Uterus (tissue), 4 donors: Measurements from ENCODE around the gene SLC39A11. TPM values are rescaled to one million over a fixed set of nuclear protein-coding genes. Genes with fewer than 3 reads are reported as not detected.

ENCODE experiments used
- DNase-seq, 2 donors: peaks; one replicate each; pipeline ENCODE4 v3.0.0-alpha.2; 2019 to 2020
- H3K27ac ChIP-seq, 2 donors: fragments of 200-600 bp; sonication (generic); 1 replicate in 1 of 2; 2 replicates in 1 of 2; pipeline ENCODE4 v1.5.1; 2016 to 2018
- H3K27me3 ChIP-seq, 2 donors: fragments of 200-600 bp; sonication (generic); one replicate each; pipeline ENCODE4 v1.5.1; 2018 to 2019; ENCODE audit warnings: control low read depth in 1 of 2
- H3K36me3 ChIP-seq, 2 donors: fragments of 200-600 bp; sonication (generic); one replicate each; pipeline ENCODE4 v1.5.1; 2019; ENCODE audit warnings: control low read depth in 1 of 2
- H3K4me1 ChIP-seq, 2 donors: fragments of 200-600 bp; sonication (generic); one replicate each; pipeline ENCODE4 v1.5.1; 2018 to 2019; ENCODE audit warnings: control low read depth in 1 of 2
- H3K4me3 ChIP-seq, 2 donors: fragments of 200-600 bp; sonication (generic); 1 replicate in 1 of 2; 2 replicates in 1 of 2; pipeline ENCODE4 v1.5.1; 2018 to 2019; ENCODE audit warnings: mild to moderate bottlenecking in 1 of 2
- H3K9me3 ChIP-seq, 2 donors: fragments of 200-600 bp; sonication (generic); one replicate each; pipeline ENCODE4 v1.5.1; 2019; ENCODE audit warnings: control low read depth in 1 of 2
- POLR2A ChIP-seq, 2 donors: fragments of 450-650 bp; IDR thresholded peaks; one replicate each; pipeline ENCODE4 v1.6.1; 2016; ENCODE audit warnings: antibody characterized with exemption in 2 of 2, mild to moderate bottlenecking in 1 of 2, moderate library complexity in 1 of 2
- intact Hi-C: fragments of 100-400 bp; cut with DNase I; formaldehyde crosslinking; loops from one replicate; pipeline ENCODE4 v1.15.1; 2023; ENCODE audit warnings: low total_unique reads
- total RNA-seq, 4 donors: library from RNA; depleted of rRNA in 3 of 4; stranded (reverse); fragments of >200 nt in 3 of 4; gene quantifications; one replicate each; pipeline versions ENCODE4 v1.1.0 to v1.2.4, GENCODE V29; 2014 to 2023
- TF ChIP-seq, protein P1 (sequence below), 4 experiments: fragments of 200-600 bp in 2 of 4; fragments of 450-650 bp in 2 of 4; sonication (generic) in 2 of 4; IDR thresholded peaks; one replicate each; pipeline ENCODE4 v1.5.1; 2016 to 2019; ENCODE audit warnings: antibody characterized with exemption in 4 of 4, mild to moderate bottlenecking in 2 of 4, moderate library complexity in 1 of 4
- donor health status: DM: yes; HTN: yes; CAD: no.

Gene SLC39A11
- total RNA-seq, 4 donors from 2014 or later = 5.4 to 56.2 (median 21.0) TPM

DNA sequence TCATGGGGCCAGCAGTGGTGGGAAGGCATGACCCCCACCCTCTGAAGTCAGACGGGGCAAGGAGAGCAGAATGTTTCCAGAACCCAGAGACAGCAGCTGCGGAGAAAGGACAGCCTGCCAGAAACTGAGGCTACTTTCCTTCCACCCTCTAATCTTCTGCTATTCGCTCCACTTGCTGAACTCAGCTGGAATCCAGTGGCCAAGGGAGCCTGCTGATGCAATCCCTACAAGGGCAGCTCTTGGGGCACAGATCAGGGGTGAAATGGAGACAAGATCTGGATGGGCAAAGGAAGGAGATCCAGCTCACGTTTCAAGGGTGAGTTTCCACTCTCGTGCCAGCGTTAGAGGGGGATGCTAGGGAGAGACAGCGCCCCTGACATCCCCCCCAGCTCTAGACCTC lies 479.1 kb downstream of the SLC39A11 start:
- no peak overlapping the region for H3K27ac ChIP-seq

DNA sequence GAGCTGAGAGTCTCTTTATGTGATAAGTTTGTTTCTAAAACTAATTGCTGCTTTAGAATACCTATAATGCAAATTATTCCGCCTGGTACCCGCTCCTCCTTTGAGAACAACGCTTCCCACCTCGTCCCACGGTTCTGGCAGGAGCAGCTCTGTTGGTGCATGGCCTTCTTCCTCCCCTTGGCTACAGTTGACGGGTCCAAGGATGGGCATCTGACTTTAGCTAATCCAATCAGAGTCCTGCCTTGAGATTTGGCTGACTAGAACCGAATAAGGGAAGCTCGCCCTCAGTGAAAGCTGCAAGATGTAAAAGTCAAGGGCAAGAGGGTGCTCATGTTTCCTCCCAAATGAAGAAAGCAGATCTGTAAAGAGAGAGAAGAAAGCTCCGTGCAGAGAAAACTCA lies 481.3 kb downstream of the SLC39A11 start:
- intact Hi-C loops = no loop called here
- H3K27ac ChIP-seq = no peak overlapping the region
- TF ChIP-seq POLR2A (IDR thresholded peaks at IDR 0.05) = no peak
- TF ChIP-seq, protein P1, sequence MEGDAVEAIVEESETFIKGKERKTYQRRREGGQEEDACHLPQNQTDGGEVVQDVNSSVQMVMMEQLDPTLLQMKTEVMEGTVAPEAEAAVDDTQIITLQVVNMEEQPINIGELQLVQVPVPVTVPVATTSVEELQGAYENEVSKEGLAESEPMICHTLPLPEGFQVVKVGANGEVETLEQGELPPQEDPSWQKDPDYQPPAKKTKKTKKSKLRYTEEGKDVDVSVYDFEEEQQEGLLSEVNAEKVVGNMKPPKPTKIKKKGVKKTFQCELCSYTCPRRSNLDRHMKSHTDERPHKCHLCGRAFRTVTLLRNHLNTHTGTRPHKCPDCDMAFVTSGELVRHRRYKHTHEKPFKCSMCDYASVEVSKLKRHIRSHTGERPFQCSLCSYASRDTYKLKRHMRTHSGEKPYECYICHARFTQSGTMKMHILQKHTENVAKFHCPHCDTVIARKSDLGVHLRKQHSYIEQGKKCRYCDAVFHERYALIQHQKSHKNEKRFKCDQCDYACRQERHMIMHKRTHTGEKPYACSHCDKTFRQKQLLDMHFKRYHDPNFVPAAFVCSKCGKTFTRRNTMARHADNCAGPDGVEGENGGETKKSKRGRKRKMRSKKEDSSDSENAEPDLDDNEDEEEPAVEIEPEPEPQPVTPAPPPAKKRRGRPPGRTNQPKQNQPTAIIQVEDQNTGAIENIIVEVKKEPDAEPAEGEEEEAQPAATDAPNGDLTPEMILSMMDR (IDR thresholded peaks at IDR 0.05) = no peak
- no peaks in the 10 kb centered on the region for H3K4me1 ChIP-seq
- no peaks in the 10 kb centered on the region for H3K36me3 ChIP-seq
- no peak for DNase-seq
- H3K9me3 ChIP-seq = no peaks in the 10 kb centered on the region
- H3K27me3 ChIP-seq = no peaks in the 10 kb centered on the region
- H3K4me3 ChIP-seq = no peak overlapping the region

More for the DNA sequence above, 479.1 kb downstream of the SLC39A11 start:
- Histone ChIP-seq H3K4me3 (no peak overlapping the region), H3K9me3 (no peaks in the 10 kb centered on the region), H3K36me3 (no peaks in the 10 kb centered on the region), H3K4me1 (no peaks in the 10 kb centered on the region), H3K27me3 (no peaks in the 10 kb centered on the region)
- no peak for DNase-seq
- intact Hi-C loops = no loop called here
- TF ChIP-seq, protein P1 (IDR thresholded peaks at IDR 0.05) = no peak
- no peak for TF ChIP-seq POLR2A (IDR thresholded peaks at IDR 0.05)

DNA sequence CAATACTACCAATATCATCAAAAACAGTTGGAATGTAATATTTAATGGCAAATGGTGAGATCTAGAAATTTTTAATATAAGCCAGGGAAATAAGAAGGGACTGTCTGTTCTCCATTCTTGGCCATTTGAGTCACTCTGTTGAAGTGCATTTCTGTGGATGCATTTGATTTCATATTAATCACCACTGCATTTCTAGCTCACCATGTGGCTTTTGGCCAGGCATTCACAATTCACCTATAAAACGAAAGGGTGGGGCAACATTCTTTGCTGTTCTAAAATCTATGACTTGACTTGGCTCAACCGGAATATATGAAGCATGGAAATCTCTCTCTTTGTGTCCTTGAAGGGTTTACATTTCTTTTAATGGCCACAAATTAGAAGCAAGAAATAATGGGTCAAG lies 483.0 kb downstream of the SLC39A11 start:
- TF ChIP-seq, protein P1 (IDR thresholded peaks at IDR 0.05) = no peak
- TF ChIP-seq POLR2A (IDR thresholded peaks at IDR 0.05) = no peak
- Histone ChIP-seq H3K27ac (no peak overlapping the region), H3K4me3 (no peak overlapping the region), H3K9me3 (no peaks in the 10 kb centered on the region), H3K27me3 (no peaks in the 10 kb centered on the region), H3K4me1 (no peaks in the 10 kb centered on the region), H3K36me3 (no peaks in the 10 kb centered on the region)
- intact Hi-C loops = no loop called here
- no peak for DNase-seq

DNA sequence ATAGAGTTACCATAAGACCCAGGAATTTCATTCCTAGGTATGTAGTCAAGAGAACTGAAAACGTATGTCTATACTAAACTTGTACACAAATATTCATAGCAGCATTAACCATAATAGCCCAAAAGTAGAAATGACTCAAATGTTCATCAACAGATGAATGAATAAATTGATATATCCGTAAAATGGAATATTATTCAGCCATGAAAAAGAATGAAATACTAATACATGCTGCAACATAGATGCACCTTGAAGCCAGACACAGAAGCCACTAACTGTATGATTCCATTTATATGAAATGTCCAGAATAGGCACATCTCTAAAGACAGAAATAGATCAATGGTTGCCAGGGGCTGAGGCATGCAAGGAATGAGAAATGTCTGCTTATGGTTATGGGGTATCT lies 484.1 kb downstream of the SLC39A11 start:
- Histone ChIP-seq H3K4me1 (no peaks in the 10 kb centered on the region), H3K27ac (no peak overlapping the region), H3K27me3 (no peaks in the 10 kb centered on the region), H3K9me3 (no peaks in the 10 kb centered on the region), H3K36me3 (no peaks in the 10 kb centered on the region), H3K4me3 (no peak overlapping the region)
- DNase-seq = no peak
- intact Hi-C loops = no loop called here
- TF ChIP-seq, protein P1 (IDR thresholded peaks at IDR 0.05) = no peak
- no peak for TF ChIP-seq POLR2A (IDR thresholded peaks at IDR 0.05)

DNA sequence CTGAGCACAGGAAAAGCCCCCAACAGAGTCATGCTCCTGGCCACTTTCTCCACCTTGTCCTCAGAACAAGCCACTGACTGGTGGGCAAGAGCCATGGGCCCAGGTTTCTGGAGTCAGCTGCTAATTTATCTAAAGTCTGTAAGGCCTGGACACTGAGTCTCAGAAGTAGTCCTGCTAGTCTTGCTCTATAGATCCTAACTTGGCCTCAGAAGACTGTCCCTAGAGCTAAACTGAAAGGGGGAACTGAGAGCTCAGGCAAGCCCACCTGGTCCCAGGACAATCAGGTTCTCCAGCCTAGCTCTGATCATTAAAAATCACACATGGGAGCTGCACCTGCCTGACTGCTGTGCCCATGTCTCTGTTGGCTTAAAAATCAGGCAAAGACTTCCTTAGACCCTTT lies 485.8 kb downstream of the SLC39A11 start:
- DNase-seq = no peak
- Histone ChIP-seq H3K4me3 (no peak overlapping the region), H3K27me3 (no peaks in the 10 kb centered on the region), H3K4me1 (no peaks in the 10 kb centered on the region), H3K36me3 (no peaks in the 10 kb centered on the region), H3K9me3 (no peaks in the 10 kb centered on the region), H3K27ac (no peak overlapping the region)
- TF ChIP-seq POLR2A (IDR thresholded peaks at IDR 0.05) = no peak
- TF ChIP-seq, protein P1 (IDR thresholded peaks at IDR 0.05) = no peak
- intact Hi-C loops = no loop called here
